AG08396 (cell line): ENCODE results near the gene KRT13.

Source experiments
- DNase-seq: peaks from one replicate; pipeline ENCODE4 v3.0.0; 2012; ENCODE audit warnings: low spot score, mixed read lengths

Gene KRT13

DNA sequence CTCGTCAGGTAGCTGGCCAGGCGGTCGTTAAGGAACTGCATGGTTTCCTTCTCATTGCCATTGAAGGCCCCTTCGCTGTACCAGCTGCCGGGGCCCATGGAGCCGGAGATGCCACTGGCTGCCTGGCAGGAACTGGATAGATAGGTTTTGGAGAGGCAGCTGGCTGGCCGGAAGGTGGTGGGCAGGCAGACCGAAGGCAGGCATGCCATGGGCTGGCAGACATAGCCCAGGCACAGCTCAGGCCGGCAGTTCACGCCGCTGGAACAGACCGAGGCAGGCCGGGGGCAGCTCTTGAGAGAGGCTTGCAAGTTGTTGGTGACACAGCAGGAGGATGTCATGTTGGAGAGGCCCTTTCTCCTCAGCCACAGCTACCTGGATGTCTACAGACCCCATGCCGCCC, 38.4 kb downstream of the KRT13 start, which contains the start of gene KRT32:
Gene KRT32 (minus strand): TSS at position 399 of the 400 bp plus-strand sequence. CDS start 61 bp downstream, at position 338.
- DNase-seq: no peak

DNA sequence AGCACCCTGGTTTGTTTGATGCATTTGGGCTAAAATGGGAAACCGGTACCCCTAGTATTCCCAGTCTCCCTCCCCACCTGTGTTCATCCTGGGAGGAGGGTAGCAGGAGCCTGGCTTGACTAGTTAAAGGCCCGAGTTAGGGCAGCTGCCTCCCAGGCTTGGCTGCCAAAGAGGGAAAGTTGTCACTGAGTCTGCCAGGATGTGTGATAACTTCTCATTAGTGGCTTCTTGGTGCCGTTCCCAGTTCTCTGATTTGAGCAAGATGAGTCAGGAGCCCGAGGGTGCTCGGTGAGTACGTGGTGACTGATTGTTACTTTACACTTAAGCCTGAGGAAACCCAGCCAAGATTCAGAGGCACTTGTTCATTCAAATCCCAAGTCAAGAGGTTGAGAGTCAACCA, 40.7 kb downstream of the KRT13 start:
- DNase-seq: peak; percentile 75

GRCh38 chr17:41464173-41464572, 41.2 kb downstream of the KRT13 start:
- no peak for DNase-seq

GRCh38 chr17:41463746-41464145, 41.7 kb downstream of the KRT13 start:
- no peak for DNase-seq

DNA sequence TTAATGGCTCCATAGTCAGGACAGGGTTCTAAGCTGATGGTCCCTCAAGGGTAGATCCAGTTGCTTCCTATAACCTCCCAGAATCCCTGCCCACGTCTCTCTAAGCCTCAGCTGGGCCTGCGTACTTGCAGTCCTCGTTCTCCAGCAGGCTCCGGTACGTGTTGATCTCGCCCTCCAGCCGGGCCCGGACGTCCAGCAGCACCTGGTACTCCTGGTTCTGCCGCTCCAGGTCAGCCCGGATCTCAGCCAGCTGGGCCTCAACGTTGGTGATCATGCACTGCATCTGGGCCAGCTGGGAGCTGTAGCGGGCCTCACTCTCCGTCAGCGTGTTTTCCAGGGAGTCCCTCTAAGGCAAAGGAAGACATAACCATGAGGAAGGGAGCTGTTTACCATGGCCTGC, 42.7 kb downstream of the KRT13 start:
- no peak for DNase-seq

GRCh38 chr17:41457676-41458075, 47.7 kb downstream of the KRT13 start:
- no peak for DNase-seq

DNA sequence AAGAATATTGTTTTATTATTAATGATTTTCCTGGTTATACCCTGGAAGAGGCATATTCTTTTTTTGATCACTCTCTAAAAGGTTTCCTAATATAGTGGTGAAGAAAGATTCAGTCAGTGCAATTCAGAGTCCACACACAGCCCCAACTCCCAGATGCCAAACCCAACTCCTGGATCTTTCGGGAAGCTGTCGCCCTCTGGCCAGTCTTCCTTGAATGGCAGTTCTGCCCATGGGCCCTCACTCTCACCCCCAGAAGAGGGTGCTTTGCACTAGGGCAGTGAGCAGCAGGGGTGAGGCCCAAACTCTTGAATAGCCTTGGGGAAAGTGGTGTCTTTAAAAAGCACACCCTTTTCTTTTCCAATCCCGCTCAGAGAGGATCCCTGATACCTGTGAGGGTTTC, 49.2 kb downstream of the KRT13 start:
- no peak for DNase-seq

DNA sequence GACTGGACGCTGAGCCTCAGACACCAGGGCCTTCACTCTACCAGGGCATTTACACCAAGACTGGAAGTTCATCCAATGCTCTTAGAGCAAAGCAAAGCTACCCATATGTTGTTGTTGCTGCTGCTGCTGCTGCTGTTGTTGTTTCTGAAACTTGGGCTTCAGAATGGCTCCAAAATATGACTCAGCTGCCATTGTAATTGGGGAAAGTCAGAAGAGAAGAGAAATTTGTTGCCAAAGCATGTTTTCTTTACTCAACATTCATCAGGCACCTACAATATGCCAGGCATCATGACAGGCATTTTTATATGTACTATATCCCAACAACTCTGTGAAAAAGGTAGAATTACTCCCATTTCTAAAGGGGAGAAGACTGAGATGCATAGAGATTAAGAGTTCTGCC, 50.2 kb downstream of the KRT13 start:
- no peak for DNase-seq

- no peak for DNase-seq
These were observed 52.3 kb downstream of the KRT13 start for GRCh38 chr17:41453066-41453465.

- no peak for DNase-seq
These were observed 53.1 kb downstream of the KRT13 start for GRCh38 chr17:41452281-41452680.

DNA sequence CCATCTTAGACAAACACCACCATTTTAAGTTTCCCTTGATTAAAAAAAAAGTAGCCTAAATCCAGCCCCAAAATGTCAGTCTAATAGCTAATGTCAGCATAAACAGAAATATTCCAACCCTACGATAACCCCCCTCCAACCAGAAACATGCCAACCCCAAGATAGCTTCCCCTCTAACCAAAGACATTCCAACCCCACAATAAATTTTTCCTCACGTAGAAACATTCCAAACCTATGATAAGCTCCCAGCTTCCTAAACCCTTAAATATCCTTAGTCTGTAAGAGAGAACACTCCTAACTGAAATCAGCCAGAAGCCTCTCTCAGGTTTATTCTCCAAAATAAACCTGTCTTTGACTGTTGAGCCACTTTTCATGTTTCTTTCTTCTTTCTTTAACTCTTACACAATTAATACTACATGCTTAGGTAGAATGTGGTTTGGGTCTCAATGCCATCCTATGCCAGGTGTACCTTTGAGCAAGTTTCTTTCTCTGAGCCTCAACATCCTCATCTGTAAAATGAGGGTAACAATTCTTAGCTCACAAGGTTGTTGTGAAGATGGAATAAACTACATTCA, 54.2 kb downstream of the KRT13 start:
- no peak for DNase-seq
